Measurements from ENCODE around the gene ZNF385C. TPM values are rescaled to one million over a fixed set of nuclear protein-coding genes. Genes with fewer than 3 reads are reported as not detected.
A peak's percentile ranks its signal among the peaks of the same experiment; 100 is the strongest.

The ZNF385C gene
- total RNA-seq, 2 donors from 2014 or later = 1.3 TPM; not detected in 1

DNA sequence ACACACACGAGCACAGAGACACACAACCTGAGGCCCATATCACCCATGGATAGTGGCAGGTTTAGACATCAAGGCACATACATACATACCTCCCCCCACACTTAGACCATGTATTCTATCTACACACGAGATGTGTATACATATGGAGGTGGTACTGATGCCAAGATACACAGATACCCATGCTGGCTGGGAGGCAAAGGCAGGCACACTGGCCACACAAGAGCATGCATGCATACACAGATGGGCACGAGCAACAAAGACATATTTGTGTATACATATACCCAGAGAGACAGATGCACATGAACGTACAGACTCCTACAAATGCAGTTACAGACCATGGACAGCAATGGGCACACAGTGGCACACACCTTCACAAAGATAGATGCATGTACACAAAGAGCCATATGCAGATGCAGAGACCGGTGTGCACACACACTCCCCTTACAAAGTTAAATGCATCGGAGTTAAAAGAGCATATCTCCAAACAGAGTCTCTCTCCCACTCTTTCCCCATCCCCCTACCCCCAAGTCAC is 45.9 kb downstream of the ZNF385C start:
- H3K27me3 ChIP-seq = no peaks in the 10 kb centered on the region
- H3K4me3 ChIP-seq = no peak overlapping the region
- DNase-seq (no peak), ATAC-seq (no peak)
- WGBS, 2 donors = 64 to 75% methylated on average over 6 of the region's 6 CpGs
- no peaks in the 10 kb centered on the region for H3K36me3 ChIP-seq (replicated peaks in 1 of 2; ENCODE audit: insufficient read depth in 1 of 2, low read depth in 2 of 2)
- H3K9me3 ChIP-seq = no peaks in the 10 kb centered on the region
- TF ChIP-seq, protein P1, sequence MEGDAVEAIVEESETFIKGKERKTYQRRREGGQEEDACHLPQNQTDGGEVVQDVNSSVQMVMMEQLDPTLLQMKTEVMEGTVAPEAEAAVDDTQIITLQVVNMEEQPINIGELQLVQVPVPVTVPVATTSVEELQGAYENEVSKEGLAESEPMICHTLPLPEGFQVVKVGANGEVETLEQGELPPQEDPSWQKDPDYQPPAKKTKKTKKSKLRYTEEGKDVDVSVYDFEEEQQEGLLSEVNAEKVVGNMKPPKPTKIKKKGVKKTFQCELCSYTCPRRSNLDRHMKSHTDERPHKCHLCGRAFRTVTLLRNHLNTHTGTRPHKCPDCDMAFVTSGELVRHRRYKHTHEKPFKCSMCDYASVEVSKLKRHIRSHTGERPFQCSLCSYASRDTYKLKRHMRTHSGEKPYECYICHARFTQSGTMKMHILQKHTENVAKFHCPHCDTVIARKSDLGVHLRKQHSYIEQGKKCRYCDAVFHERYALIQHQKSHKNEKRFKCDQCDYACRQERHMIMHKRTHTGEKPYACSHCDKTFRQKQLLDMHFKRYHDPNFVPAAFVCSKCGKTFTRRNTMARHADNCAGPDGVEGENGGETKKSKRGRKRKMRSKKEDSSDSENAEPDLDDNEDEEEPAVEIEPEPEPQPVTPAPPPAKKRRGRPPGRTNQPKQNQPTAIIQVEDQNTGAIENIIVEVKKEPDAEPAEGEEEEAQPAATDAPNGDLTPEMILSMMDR (IDR thresholded peaks at IDR 0.05) = no peak
- TF ChIP-seq POLR2A (IDR thresholded peaks at IDR 0.05) = no peak
- no peak overlapping the region for H3K27ac ChIP-seq
- H3K4me1 ChIP-seq = peaks cover 23% of the 10 kb centered on the region
- intact Hi-C loops (cut with DNase I) = no loop called here

DNA sequence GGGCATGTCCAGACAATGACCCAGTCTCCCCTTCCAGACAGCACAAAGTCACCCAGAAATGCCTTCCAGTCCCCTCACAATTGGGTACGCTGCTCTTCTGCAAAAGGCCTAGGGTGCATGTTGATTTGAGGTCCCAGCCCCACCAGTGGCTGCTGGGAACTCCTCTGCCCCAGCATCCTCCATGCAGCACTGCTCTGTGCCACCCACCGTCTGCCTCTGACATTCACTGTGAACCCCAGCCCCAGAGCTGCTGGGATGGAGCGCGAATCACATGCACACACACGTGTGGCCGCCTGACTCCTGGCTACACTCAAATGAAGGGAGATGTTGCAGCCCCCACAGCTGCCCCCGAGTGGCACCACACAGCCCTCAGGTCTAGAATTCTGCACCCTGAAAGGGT is 46.6 kb downstream of the ZNF385C start:
- WGBS, 2 donors = 80 to 94% methylated on average over 1 to 7 of the region's 7 CpGs
- Histone ChIP-seq H3K27me3 (no peaks in the 10 kb centered on the region), H3K36me3 (replicated peaks in 1 of 2; ENCODE audit: insufficient read depth in 1 of 2, low read depth in 2 of 2) (no peaks in the 10 kb centered on the region), H3K9me3 (no peaks in the 10 kb centered on the region), H3K4me3 (no peak overlapping the region), H3K4me1 (peaks cover 23% of the 10 kb centered on the region), H3K27ac (no peak overlapping the region)
- TF ChIP-seq POLR2A (IDR thresholded peaks at IDR 0.05) = no peak
- TF ChIP-seq, protein P1 (IDR thresholded peaks at IDR 0.05) = no peak
- intact Hi-C loops (cut with DNase I) = no loop called here
- no peak for ATAC-seq
- no peak for DNase-seq

DNA sequence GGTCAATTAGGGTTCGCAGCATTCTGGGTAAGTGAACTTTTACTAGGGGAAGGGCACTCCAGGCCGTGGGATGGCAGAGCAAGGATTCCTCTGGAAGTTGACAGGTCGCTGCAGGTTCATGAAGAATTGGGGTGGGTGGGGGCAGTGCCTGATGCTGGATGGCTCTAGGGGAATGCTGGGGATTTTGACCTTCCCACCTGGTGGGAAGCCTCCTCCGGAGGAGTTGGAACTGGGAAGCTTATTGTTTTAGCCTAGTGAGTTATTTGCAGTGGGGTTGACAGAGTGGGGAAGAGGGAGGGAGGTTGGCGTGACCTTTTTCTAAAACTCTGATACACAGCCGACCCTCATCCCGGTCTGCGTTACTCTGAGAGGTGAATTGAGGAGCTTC is 47.3 kb downstream of the ZNF385C start:
- Histone ChIP-seq H3K36me3 (replicated peaks in 1 of 2; ENCODE audit: insufficient read depth in 1 of 2, low read depth in 2 of 2) (no peaks in the 10 kb centered on the region), H3K4me1 (peaks cover 23% of the 10 kb centered on the region), H3K9me3 (no peaks in the 10 kb centered on the region), H3K27ac (peak overlapping the region; percentile 6 to 76 (median 66)), H3K27me3 (no peaks in the 10 kb centered on the region), H3K4me3 (no peak overlapping the region)
- DNase-seq = no peak
- intact Hi-C loops (cut with DNase I) = no loop called here
- WGBS, 2 donors = 38 to 48% methylated on average over 7 to 8 of the region's 8 CpGs
- ATAC-seq = no peak
- no peak for TF ChIP-seq POLR2A (IDR thresholded peaks at IDR 0.05)
- TF ChIP-seq, protein P1 (IDR thresholded peaks at IDR 0.05) = no peak

DNA sequence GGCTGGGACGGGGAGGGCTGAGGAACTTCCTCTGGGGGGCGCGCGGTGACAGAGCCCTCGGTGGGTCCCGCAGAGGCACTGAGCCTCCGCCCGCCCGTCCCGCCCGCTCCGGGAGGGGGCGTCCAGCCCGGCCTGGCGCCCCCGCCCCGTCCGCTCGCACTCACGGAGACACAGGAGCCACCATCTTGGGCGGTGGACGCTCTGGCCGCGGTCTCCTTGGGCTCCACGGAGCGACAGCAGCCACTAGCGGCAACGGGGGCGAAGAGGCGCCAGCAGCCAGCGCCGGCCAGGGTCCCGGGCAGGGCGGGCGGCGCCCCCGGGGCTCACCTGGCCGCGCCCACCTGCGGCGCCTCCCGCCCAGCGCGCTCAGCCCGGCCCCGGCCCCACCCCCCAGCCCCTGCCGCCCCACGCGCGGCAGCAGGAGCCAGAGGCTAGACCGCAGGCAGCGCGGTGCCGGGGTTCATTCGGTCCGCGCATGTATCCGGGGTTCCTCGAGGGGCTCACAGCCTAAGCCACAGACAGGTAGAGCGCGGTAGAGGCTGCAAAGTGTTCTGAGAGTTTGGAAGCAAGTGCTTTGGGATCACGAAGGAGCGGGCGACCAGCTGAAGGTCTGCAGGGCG is 47.8 kb downstream of the ZNF385C start, which contains the start of gene C17orf113:
C17orf113 (minus strand) TSS at position 209 of the 620 bp plus-strand sequence. CDS start 7,225 bp downstream, outside the sequence.
- 0 to 1% methylated on average over 4 to 49 of the region's 65 CpGs for WGBS, 2 donors
- TF ChIP-seq POLR2A (IDR thresholded peaks at IDR 0.05) = peak; percentile 22 to 36 (median 24)
- TF ChIP-seq, protein P1 (IDR thresholded peaks at IDR 0.05) = peak in 5 of 7 experiments; percentile 11 to 64 (median 38)
- DNase-seq (peak; percentile 63 to 81 (median 73)), ATAC-seq (peak; percentile 85)
- Histone ChIP-seq H3K27ac (peak within 1 kb of the TSS; percentile 62 to 76 (median 71)), H3K27me3 (no peaks in the 10 kb centered on the region), H3K36me3 (replicated peaks in 1 of 2; ENCODE audit: insufficient read depth in 1 of 2, low read depth in 2 of 2) (no peaks in the 10 kb centered on the region), H3K4me3 (peak within 1 kb of the TSS; percentile 8 to 42), H3K9me3 (no peaks in the 10 kb centered on the region), H3K4me1 (peaks cover 23% of the 10 kb centered on the region)
- intact Hi-C loops (cut with DNase I) = no loop called here

All from body of pancreas (tissue), 4 donors.